SK-N-MC (cell line): ENCODE data around the gene RFX2.

Experiments
- EZH2 ChIP-seq: fragments of 200-600 bp; sonication (generic); IDR thresholded peaks from one replicate; pipeline ENCODE4 v1.6.1; 2017; ENCODE audit warnings: antibody characterized with exemption
- FOXP2 ChIP-seq: optimal IDR thresholded peaks from 2 replicates; pipeline ENCODE3; 2011; ENCODE audit warnings: mild to moderate bottlenecking, moderate library complexity; ENCODE audit not compliant: insufficient read depth; ENCODE audit errors: extremely low read length, control extremely low read depth
- POLR2AphosphoS5 ChIP-seq: IDR thresholded peaks from 2 replicates; pipeline ENCODE4 v1.6.1; 2012; ENCODE audit warnings: mild to moderate bottlenecking, low read depth, low read length, borderline replicate concordance

DNA sequence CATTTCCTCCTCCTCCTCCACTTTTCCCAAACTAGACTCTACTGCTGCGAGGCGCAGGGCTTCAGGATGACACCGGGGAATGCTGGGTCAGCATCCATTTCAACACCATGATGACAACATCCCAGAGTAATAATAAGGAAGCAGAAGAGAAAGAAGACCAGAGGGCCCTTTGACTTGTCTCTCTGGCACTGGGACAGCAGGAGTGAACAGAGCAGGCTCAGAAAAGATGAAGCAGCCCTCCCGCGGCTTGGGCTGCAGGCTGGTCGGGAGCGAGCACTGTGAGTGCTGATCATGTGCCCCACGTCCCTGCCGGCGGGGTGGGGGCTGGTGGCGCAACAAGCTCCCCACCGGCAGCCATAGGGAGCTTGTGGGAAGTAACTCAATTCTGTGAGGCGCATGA lies 162.9 kb downstream of the RFX2 start:
- TF ChIP-seq POLR2AphosphoS5 (no peak), EZH2 (no peak), FOXP2 (no peak)
